AG04449 (cell line): ENCODE data around the gene IFTAP.

ENCODE experiments used
- CTCF ChIA-PET: fragments of 350-600 bp; formaldehyde crosslinking; extraction: SDS; loops from one replicate; lab custom pipeline; 2021; ENCODE audit warnings: antibody characterized with exemption; lab: Yijun Ruan, JAX
- POLR2A ChIA-PET: fragments of 400-600, 350-600 bp; formaldehyde crosslinking; extraction: SDS; loops from one replicate; lab custom pipeline; 2020; ENCODE audit warnings: antibody characterized with exemption, inconsistent platforms; lab: Yijun Ruan, JAX
- DNase-seq: peaks from one replicate; pipeline ENCODE4 v3.0.0-alpha.2; 2010; ENCODE audit warnings: low read depth, low spot score
- H3K4me3 ChIP-seq: 2 replicates; pipeline ENCODE4 v1.5.1; 2011; ENCODE audit warnings: low read depth, mild to moderate bottlenecking, control low read depth, low read length
- TF ChIP-seq, protein P1 (sequence below): IDR thresholded peaks from one replicate; pipeline ENCODE4 v1.5.1; 2011; ENCODE audit warnings: mild to moderate bottlenecking, moderate library complexity, low read length, control low read depth, inconsistent platforms; ENCODE audit not compliant: insufficient read depth; ENCODE audit errors: missing control alignments

Gene IFTAP

DNA sequence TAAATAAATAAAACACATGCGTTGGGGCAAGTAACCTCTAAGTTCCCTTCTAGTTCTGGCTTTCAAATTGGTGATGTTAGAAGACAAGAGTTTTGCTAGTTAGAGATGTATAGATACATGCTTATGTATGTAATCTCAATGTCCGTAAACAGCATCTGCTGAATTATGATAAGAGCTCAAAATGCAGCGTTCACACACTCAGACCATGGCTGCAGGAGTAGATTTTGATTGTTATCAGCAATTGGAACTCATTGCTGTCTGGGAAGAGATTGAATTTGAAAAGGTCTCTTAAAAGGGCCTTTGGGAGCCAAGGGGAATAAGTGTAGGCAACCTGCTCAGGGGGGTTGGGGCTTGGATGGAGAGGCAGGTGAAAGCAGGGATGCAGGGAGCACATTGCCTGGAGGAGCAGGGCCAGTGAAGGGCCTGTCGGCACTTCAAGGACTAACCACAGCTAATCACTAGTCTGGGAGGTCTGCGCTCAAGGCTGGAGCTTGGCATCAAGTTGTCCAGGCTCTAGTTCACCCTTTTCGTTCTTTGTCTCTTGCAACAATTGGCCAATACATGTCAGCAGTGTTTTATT lies 29.2 kb upstream of the IFTAP start:
- H3K4me3 ChIP-seq, result no peak overlapping the region
- no peak for DNase-seq
- TF ChIP-seq, protein P1, sequence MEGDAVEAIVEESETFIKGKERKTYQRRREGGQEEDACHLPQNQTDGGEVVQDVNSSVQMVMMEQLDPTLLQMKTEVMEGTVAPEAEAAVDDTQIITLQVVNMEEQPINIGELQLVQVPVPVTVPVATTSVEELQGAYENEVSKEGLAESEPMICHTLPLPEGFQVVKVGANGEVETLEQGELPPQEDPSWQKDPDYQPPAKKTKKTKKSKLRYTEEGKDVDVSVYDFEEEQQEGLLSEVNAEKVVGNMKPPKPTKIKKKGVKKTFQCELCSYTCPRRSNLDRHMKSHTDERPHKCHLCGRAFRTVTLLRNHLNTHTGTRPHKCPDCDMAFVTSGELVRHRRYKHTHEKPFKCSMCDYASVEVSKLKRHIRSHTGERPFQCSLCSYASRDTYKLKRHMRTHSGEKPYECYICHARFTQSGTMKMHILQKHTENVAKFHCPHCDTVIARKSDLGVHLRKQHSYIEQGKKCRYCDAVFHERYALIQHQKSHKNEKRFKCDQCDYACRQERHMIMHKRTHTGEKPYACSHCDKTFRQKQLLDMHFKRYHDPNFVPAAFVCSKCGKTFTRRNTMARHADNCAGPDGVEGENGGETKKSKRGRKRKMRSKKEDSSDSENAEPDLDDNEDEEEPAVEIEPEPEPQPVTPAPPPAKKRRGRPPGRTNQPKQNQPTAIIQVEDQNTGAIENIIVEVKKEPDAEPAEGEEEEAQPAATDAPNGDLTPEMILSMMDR, result no peak
- ChIA-PET POLR2A (interaction anchor here (1.0 kb wide), 1 partner anchor 181 kb away, joined by 4 read pairs; no protein-coding TSS in a partner anchor), CTCF (interaction anchor here (0.7 to 9.0 kb wide), 22 partner anchors 10 to 273 kb away, joined by 3 to 252 read pairs (median 7); partner anchors contain the start of genes IFTAP and RAG2)

DNA sequence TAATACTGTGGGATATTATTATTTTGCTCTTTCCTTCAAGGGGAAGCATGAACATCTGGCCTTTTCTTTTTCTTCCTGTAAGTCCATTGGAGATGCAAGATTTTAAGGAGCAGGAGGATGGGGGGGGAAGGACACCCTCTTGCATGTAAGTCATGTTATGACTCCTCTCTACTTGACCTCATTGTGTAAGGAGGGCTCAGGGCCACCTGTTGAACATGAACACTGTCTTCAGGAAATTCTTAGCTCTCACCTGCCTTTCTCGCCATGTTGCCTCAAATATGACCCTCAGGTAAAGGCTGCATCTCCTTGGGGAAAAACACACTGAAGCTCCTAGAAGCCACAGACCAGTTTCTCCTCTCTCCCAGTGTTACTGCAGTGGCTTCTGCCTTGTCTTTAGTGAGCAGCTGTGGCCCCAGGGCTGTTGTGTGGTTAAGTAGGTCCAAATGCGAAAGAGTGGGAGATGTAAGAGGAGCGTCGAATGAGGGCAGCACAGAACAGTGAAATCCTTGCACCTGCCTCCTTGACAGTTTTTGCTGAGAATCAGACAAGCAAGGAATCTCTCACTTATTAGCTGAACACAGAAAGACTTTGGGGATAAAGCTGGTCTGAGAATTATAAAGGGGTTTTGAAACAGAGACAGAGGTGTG lies 27.8 kb upstream of the IFTAP start:
- TF ChIP-seq, protein P1, result no peak
- DNase-seq, result no peak
- ChIA-PET CTCF (interaction anchor here (2.0 to 9.0 kb wide), 6 partner anchors 9 to 181 kb away, joined by 7 to 252 read pairs (median 68); no protein-coding TSS in a partner anchor), POLR2A (no interaction called here)
- H3K4me3 ChIP-seq, result no peak overlapping the region

DNA sequence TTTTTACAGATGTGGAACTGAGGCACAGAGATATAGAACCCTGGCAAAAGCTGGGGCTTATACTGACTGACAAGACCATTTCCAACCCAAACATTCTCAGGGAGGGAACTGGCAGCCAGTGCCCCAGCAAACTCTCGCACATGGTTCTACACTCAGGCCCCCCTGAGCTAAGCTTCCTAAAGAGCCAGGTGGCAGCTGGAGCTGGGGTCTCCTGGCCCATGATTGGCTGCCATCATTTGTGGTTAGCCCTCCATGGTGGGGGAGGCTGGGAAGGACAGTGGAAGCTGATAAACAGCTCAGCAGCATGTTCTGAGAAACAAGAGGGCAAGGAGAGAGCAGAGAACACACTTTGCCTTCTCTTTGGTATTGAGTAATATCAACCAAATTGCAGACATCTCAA lies 26.6 kb upstream of the IFTAP start, which contains the start of gene RAG1:
Gene RAG1, plus strand, starts transcription at position 314 of the 400 bp plus-strand sequence. CDS start 5,298 bp downstream, outside the sequence.
- TF ChIP-seq, protein P1, result no peak
- DNase-seq, result no peak
- ChIA-PET CTCF (interaction anchor here (2.0 to 9.0 kb wide), 3 partner anchors 51 to 180 kb away, joined by 7 to 252 read pairs (median 205); no protein-coding TSS in a partner anchor), POLR2A (no interaction called here)
- H3K4me3 ChIP-seq, result no peak within 1 kb of the TSS

DNA sequence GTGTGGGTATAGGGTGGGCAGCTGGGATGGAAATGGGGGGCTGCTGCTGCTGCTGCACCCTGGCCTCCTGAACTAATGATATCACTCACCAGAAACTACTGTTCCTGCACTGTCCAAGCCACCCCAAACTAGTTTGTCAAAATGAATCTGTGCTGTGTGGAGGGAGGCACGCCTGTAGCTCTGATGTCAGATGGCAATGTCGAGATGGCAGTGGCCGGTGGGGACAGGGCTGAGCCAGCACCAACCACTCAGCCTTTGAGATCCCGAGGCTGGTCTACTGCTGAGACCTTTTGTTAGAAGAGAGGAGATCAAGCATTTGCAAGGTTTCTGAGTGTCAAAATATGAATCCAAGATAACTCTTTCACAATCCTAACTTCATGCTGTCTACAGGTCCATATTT lies 25.2 kb upstream of the IFTAP start:
- POLR2A ChIA-PET, result no interaction called here
- no peak for DNase-seq
- CTCF ChIA-PET, result interaction anchor here (1.1 to 1.3 kb wide), 2 partner anchors 102 to 103 kb away, joined by 3 read pairs; no protein-coding TSS in a partner anchor
- TF ChIP-seq, protein P1, result no peak
- H3K4me3 ChIP-seq, result no peak overlapping the region

DNA sequence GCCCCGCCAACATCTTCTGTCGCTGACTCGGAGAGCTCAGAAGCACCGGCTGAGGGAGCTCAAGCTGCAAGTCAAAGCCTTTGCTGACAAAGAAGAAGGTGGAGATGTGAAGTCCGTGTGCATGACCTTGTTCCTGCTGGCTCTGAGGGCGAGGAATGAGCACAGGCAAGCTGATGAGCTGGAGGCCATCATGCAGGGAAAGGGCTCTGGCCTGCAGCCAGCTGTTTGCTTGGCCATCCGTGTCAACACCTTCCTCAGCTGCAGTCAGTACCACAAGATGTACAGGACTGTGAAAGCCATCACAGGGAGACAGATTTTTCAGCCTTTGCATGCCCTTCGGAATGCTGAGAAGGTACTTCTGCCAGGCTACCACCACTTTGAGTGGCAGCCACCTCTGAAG lies 19.8 kb upstream of the IFTAP start:
- ChIA-PET POLR2A (no interaction called here), CTCF (interaction anchor here (1.3 to 6.5 kb wide), 3 partner anchors 11 to 172 kb away, joined by 4 to 77 read pairs (median 5); no protein-coding TSS in a partner anchor)
- H3K4me3 ChIP-seq, result no peak overlapping the region
- DNase-seq, result no peak
- TF ChIP-seq, protein P1, result no peak

DNA sequence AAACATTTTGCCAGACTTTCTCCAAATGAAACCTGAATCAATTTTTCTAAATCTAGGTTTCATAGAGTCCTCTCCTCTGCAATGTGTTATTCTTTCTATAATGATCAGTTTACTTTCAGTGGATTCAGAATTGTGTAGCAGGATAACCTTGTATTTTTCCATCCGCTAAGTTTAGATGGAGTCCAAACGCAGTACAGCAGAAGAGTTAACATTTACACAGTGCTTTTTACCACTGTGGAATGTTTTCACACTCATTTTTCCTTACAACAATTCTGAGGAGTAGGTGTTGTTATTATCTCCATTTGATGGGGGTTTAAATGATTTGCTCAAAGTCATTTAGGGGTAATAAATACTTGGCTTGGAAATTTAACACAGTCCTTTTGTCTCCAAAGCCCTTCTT lies 16.9 kb upstream of the IFTAP start:
- ChIA-PET POLR2A (no interaction called here), CTCF (interaction anchor here (1.1 to 6.5 kb wide), 4 partner anchors 14 to 169 kb away, joined by 3 to 77 read pairs (median 6); no protein-coding TSS in a partner anchor)
- H3K4me3 ChIP-seq, result no peak overlapping the region
- TF ChIP-seq, protein P1, result no peak
- DNase-seq, result no peak
